ENCODE data around the gene POLR3F. TPM values are rescaled to one million over a fixed set of nuclear protein-coding genes. Genes with fewer than 3 reads are reported as not detected.

POLR3F gene
- polyA plus RNA-seq, 1 of the 3 experiments (the other 2 are of a cell fraction), result 4.8 TPM

DNA sequence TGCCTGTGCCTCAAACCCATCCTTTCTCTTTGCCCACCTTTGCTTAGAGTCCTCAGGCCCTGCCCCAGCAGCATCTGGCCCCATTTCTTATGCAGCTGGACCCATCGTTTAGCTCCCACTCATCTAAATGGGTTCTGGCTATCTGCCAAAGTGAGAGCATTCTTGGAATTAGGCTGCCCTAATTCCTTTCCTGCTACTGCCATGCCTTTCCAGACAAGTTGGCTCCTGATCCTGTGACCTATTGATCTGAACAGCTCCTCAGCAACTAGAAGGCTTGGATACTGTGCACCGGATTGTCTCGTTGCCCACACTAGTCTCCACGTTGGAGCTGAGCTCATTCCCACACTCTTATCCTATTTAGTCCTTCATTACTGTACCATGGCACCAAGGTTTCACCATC, 23.3 kb upstream of the POLR3F start:
- Histone ChIP-seq H3K4me1 (ENCODE audit: control insufficient read depth in 1 of 2, insufficient read depth in 2 of 2, low read depth in 1 of 2, low read length in 1 of 2) (peaks cover 4 to 7% of the 10 kb centered on the region in 2 experiments; a peak in 2 of 4 replicates), H2AFZ (ENCODE audit: low read depth) (no peak overlapping the region), H3K27me3 (ENCODE audit: insufficient read depth) (no peaks in the 10 kb centered on the region), H3F3A (replicated peaks; ENCODE audit: insufficient read depth) (no peaks in the 10 kb centered on the region), H3K9ac (no peak overlapping the region), H3K27ac (ENCODE audit: low read depth in 2 of 2, low read length in 1 of 2) (no peak overlapping the region), H3K9me3 (no peaks in the 10 kb centered on the region), H3K36me3 (replicated peaks in 1 of 2; ENCODE audit: control insufficient read depth in 1 of 2, insufficient read depth in 2 of 2, low read length in 1 of 2) (peaks cover 0 to 7% of the 10 kb centered on the region in 2 experiments), H3K4me2 (no peak overlapping the region), H4K20me1 (ENCODE audit: insufficient read depth) (no peaks in the 10 kb centered on the region), H3K4me3 (ENCODE audit: low read depth in 2 of 2, low read length in 1 of 2) (no peak overlapping the region), H3K9me2 (no peaks in the 10 kb centered on the region), H3K79me2 (ENCODE audit: insufficient read depth) (no peaks in the 10 kb centered on the region)
- ChIA-PET CTCF (no interaction called here), POLR2A (no interaction called here)
- TF ChIP-seq NFIC (IDR thresholded peaks at IDR 0.05; ENCODE audit: borderline replicate concordance), result peak; percentile 31; the same call in 1 of the 2 replicates
- TF ChIP-seq GATA2 (CRISPR knock-in tag; IDR thresholded peaks at IDR 0.05), result no peak
- DNase-seq, result peak; percentile 13
- 67% methylated on average over 4 of the region's 4 CpGs for WGBS (ENCODE audit: low lambda C conversion rate)

DNA sequence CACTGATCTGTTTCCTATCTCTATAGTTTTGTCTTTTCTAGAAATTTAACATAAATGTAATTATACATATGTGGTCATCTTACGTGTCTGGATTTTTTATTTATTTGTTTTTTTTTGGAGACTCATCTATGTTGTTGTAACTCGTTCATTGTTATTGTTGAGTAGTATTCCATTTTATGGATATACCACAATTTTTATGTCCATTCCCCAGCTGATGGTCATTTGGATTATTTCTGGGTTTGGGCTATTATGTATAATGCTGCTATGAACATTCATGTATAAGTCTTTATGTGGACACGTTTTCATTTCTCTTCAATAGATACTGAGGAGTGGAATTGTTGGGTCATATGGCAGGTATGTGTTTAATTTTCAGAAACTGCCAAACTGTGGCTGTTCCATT, 10.6 kb upstream of the POLR3F start:
- WGBS (ENCODE audit: low lambda C conversion rate), result 81% methylated on average over 3 of the region's 3 CpGs
- Histone ChIP-seq H3K36me3 (replicated peaks in 1 of 2; ENCODE audit: control insufficient read depth in 1 of 2, insufficient read depth in 2 of 2, low read length in 1 of 2) (no peaks in the 10 kb centered on the region), H4K20me1 (ENCODE audit: insufficient read depth) (no peaks in the 10 kb centered on the region), H3K9me2 (no peaks in the 10 kb centered on the region), H3K79me2 (ENCODE audit: insufficient read depth) (no peaks in the 10 kb centered on the region), H3K9ac (no peak overlapping the region), H2AFZ (ENCODE audit: low read depth) (no peak overlapping the region), H3F3A (replicated peaks; ENCODE audit: insufficient read depth) (no peaks in the 10 kb centered on the region), H3K27me3 (ENCODE audit: insufficient read depth) (no peaks in the 10 kb centered on the region), H3K4me1 (ENCODE audit: control insufficient read depth in 1 of 2, insufficient read depth in 2 of 2, low read depth in 1 of 2, low read length in 1 of 2) (no peaks in the 10 kb centered on the region), H3K9me3 (no peaks in the 10 kb centered on the region), H3K4me3 (ENCODE audit: low read depth in 2 of 2, low read length in 1 of 2) (no peak overlapping the region), H3K4me2 (no peak overlapping the region), H3K27ac (ENCODE audit: low read depth in 2 of 2, low read length in 1 of 2) (no peak overlapping the region)
- POLR2A ChIA-PET, result no interaction called here
- DNase-seq, result no peak
- CTCF ChIA-PET, result no interaction called here
- TF ChIP-seq YY1 (IDR thresholded peaks at IDR 0.05; ENCODE audit: low read depth) (no peak), NRF1 (IDR thresholded peaks at IDR 0.05; ENCODE audit: low read depth, low read length) (no peak), TAF1 (IDR thresholded peaks at IDR 0.05; ENCODE audit: borderline replicate concordance, low read depth, low read length) (no peak), EP300 (IDR thresholded peaks at IDR 0.05; ENCODE audit: borderline replicate concordance in 1 of 2, low read depth in 1 of 2, low read length in 1 of 2) (no peak), RXRA (IDR thresholded peaks at IDR 0.05; ENCODE audit: borderline replicate concordance, low read depth) (no peak), MEF2A (IDR thresholded peaks at IDR 0.05; ENCODE audit: borderline replicate concordance, low read depth) (no peak), TCF12 (IDR thresholded peaks at IDR 0.05) (no peak), MXI1 (IDR thresholded peaks at IDR 0.05; ENCODE audit: low read depth, low read length) (no peak)
- TF ChIP-seq, protein P1, sequence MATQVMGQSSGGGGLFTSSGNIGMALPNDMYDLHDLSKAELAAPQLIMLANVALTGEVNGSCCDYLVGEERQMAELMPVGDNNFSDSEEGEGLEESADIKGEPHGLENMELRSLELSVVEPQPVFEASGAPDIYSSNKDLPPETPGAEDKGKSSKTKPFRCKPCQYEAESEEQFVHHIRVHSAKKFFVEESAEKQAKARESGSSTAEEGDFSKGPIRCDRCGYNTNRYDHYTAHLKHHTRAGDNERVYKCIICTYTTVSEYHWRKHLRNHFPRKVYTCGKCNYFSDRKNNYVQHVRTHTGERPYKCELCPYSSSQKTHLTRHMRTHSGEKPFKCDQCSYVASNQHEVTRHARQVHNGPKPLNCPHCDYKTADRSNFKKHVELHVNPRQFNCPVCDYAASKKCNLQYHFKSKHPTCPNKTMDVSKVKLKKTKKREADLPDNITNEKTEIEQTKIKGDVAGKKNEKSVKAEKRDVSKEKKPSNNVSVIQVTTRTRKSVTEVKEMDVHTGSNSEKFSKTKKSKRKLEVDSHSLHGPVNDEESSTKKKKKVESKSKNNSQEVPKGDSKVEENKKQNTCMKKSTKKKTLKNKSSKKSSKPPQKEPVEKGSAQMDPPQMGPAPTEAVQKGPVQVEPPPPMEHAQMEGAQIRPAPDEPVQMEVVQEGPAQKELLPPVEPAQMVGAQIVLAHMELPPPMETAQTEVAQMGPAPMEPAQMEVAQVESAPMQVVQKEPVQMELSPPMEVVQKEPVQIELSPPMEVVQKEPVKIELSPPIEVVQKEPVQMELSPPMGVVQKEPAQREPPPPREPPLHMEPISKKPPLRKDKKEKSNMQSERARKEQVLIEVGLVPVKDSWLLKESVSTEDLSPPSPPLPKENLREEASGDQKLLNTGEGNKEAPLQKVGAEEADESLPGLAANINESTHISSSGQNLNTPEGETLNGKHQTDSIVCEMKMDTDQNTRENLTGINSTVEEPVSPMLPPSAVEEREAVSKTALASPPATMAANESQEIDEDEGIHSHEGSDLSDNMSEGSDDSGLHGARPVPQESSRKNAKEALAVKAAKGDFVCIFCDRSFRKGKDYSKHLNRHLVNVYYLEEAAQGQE (IDR thresholded peaks at IDR 0.05; ENCODE audit: low read depth, low read length), result no peak
- TF ChIP-seq, protein P2, sequence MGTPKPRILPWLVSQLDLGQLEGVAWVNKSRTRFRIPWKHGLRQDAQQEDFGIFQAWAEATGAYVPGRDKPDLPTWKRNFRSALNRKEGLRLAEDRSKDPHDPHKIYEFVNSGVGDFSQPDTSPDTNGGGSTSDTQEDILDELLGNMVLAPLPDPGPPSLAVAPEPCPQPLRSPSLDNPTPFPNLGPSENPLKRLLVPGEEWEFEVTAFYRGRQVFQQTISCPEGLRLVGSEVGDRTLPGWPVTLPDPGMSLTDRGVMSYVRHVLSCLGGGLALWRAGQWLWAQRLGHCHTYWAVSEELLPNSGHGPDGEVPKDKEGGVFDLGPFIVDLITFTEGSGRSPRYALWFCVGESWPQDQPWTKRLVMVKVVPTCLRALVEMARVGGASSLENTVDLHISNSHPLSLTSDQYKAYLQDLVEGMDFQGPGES (IDR thresholded peaks at IDR 0.05; ENCODE audit: low read depth, low read length), result no peak
- TF ChIP-seq, protein P3, sequence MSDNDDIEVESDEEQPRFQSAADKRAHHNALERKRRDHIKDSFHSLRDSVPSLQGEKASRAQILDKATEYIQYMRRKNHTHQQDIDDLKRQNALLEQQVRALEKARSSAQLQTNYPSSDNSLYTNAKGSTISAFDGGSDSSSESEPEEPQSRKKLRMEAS (IDR thresholded peaks at IDR 0.05; ENCODE audit: low read depth), result no peak
